Mesenchymal stem cell (in vitro differentiated cells and primary cell): ENCODE measurements around the gene DSCAM.

Source experiments
- DNase-seq: peaks from one replicate; pipeline ENCODE4 v3.0.0-alpha.2; 2013
- H2AFZ ChIP-seq: one replicate; pipeline ENCODE4 v1.6.1; 2013; ENCODE audit warnings: low read depth, mild to moderate bottlenecking, control low read depth, inconsistent platforms, low read length, moderate library complexity
- H2AK5ac ChIP-seq: 2 replicates; pipeline ENCODE4 v1.6.1; 2013; ENCODE audit warnings: low read length, moderate library complexity, mild to moderate bottlenecking, inconsistent platforms; ENCODE audit not compliant: severe bottlenecking
- H2BK120ac ChIP-seq: one replicate; pipeline ENCODE4 v1.6.1; 2013; ENCODE audit warnings: low read depth, mild to moderate bottlenecking, inconsistent platforms, low read length, moderate library complexity
- H2BK12ac ChIP-seq, 2 experiments: one replicate each; pipeline ENCODE4 v1.6.1; 2013; ENCODE audit warnings: inconsistent platforms in 2 of 2, low read length in 2 of 2, mild to moderate bottlenecking in 2 of 2, moderate library complexity in 2 of 2, control low read depth in 1 of 2
- H2BK15ac ChIP-seq: one replicate; pipeline ENCODE4 v1.6.1; 2013; ENCODE audit warnings: mild to moderate bottlenecking, low read depth, inconsistent platforms; ENCODE audit not compliant: poor library complexity, severe bottlenecking
- H2BK5ac ChIP-seq: 2 replicates; pipeline ENCODE4 v1.6.1; 2013; ENCODE audit warnings: low read depth, mild to moderate bottlenecking, low read length, control low read depth, inconsistent platforms; ENCODE audit not compliant: poor library complexity, severe bottlenecking
- H3K14ac ChIP-seq, 2 experiments: one replicate each; pipeline ENCODE4 v1.6.1; 2013; ENCODE audit warnings: inconsistent platforms in 2 of 2, low read length in 2 of 2, control low read depth in 1 of 2, mild to moderate bottlenecking in 1 of 2, moderate library complexity in 1 of 2
- H3K18ac ChIP-seq, 2 experiments: one replicate each; pipeline ENCODE4 v1.6.1; 2013; ENCODE audit warnings: inconsistent platforms in 2 of 2, low read length in 2 of 2, control low read depth in 1 of 2, low read depth in 1 of 2, mild to moderate bottlenecking in 1 of 2
- H3K23ac ChIP-seq, 2 experiments: one replicate each; pipeline ENCODE4 v1.6.1; 2013; ENCODE audit warnings: inconsistent platforms in 2 of 2, low read length in 2 of 2, mild to moderate bottlenecking in 2 of 2, moderate library complexity in 2 of 2, control low read depth in 1 of 2
- H3K27ac ChIP-seq: 2 replicates; pipeline ENCODE4 v1.5.1; 2013; ENCODE audit warnings: mild to moderate bottlenecking, moderate library complexity, low read length, control low read depth, inconsistent platforms; ENCODE audit not compliant: poor library complexity, severe bottlenecking
- H3K27me3 ChIP-seq, 2 experiments: 2 replicates each; pipeline versions ENCODE4 v1.6.1 to v1.7.0; 2013; ENCODE audit warnings: low read length in 2 of 2, mild to moderate bottlenecking in 2 of 2, moderate library complexity in 2 of 2, control low read depth in 1 of 2, inconsistent platforms in 1 of 2; ENCODE audit not compliant: control insufficient read depth in 1 of 2, insufficient read depth in 1 of 2
- H3K36me3 ChIP-seq, 2 experiments: 2 replicates each; pipeline versions ENCODE4 v1.6.1 to v1.7.0; 2013; ENCODE audit warnings: low read length in 2 of 2, control low read depth in 1 of 2, inconsistent platforms in 1 of 2, low read depth in 1 of 2, mild to moderate bottlenecking in 1 of 2; ENCODE audit not compliant: insufficient read depth in 2 of 2, control insufficient read depth in 1 of 2
- H3K4ac ChIP-seq, 2 experiments: one replicate each; pipeline ENCODE4 v1.6.1; 2013; ENCODE audit warnings: inconsistent platforms in 2 of 2, low read length in 2 of 2, mild to moderate bottlenecking in 2 of 2, moderate library complexity in 2 of 2, control low read depth in 1 of 2, low read depth in 1 of 2
- H3K4me1 ChIP-seq: 2 replicates; pipeline ENCODE4 v1.6.1; 2013; ENCODE audit warnings: low read depth, low read length, control low read depth; ENCODE audit not compliant: control insufficient read depth, insufficient read depth
- H3K4me2 ChIP-seq: 2 replicates; pipeline ENCODE4 v1.6.1; 2013; ENCODE audit warnings: low read length, mild to moderate bottlenecking, inconsistent platforms; ENCODE audit not compliant: poor library complexity, severe bottlenecking
- H3K4me3 ChIP-seq, 2 experiments: 2 replicates each; pipeline versions ENCODE4 v1.5.1 to v1.7.0; 2013; ENCODE audit warnings: low read length in 2 of 2, mild to moderate bottlenecking in 2 of 2, control low read depth in 1 of 2, low read depth in 1 of 2; ENCODE audit not compliant: insufficient read depth in 1 of 2
- H3K79me1 ChIP-seq: replicated peaks from 2 replicates; pipeline ENCODE4 v1.6.1; 2013; ENCODE audit warnings: mild to moderate bottlenecking, control low read depth, low read length, inconsistent platforms; ENCODE audit not compliant: poor library complexity, severe bottlenecking
- H3K9ac ChIP-seq: 2 replicates; pipeline ENCODE4 v1.7.0; 2013; ENCODE audit warnings: mild to moderate bottlenecking, low read length, moderate library complexity
- H3K9me3 ChIP-seq: 2 replicates; pipeline ENCODE4 v1.7.0; 2013; ENCODE audit warnings: mild to moderate bottlenecking, low read length; ENCODE audit not compliant: control insufficient read depth
- H4K8ac ChIP-seq: one replicate; pipeline ENCODE4 v1.6.1; 2013; ENCODE audit warnings: inconsistent platforms, mild to moderate bottlenecking, low read length, moderate library complexity
- H4K91ac ChIP-seq: one replicate; pipeline ENCODE4 v1.6.1; 2013; ENCODE audit warnings: mild to moderate bottlenecking, low read length, inconsistent platforms
- WGBS: methylation state at CpG from one replicate; pipeline ENCODE4 v1.1.7; 2013; ENCODE audit warnings: mixed read lengths; 5-methylcytosine and 5-hydroxymethylcytosine counted together

The DSCAM gene

DNA sequence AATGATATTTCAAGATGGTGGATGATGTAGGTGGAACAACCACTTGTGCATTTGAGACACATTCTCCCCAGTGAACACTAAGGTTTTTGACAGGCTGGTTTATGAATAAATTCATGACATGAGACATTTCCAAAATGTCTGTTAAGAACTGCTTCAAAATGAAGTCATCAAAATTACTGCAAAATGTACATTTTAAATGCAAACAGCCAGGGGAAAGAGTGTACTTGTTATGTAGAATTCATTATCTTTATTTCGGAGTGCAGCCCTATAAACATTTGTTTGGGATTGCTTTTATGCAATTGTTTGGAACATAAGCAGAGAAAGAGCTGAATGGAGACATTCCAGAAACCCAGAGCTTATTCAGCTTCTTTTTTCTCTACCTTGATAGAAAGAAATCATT is 49.5 kb downstream of the DSCAM start:
- H2BK5ac ChIP-seq = no peak overlapping the region
- no peak overlapping the region for H3K4ac ChIP-seq
- no peak for DNase-seq
- 45% methylated on average over 1 of the region's 1 CpG for WGBS
- H3K4me3 ChIP-seq = no peak overlapping the region
- no peaks in the 10 kb centered on the region for H3K27me3 ChIP-seq
- no peak overlapping the region for H3K23ac ChIP-seq
- no peak overlapping the region for H3K4me2 ChIP-seq
- H2AFZ ChIP-seq = no peak overlapping the region
- no peak overlapping the region for H2AK5ac ChIP-seq
- H3K4me1 ChIP-seq = no peaks in the 10 kb centered on the region
- H4K8ac ChIP-seq = no peak overlapping the region
- no peaks in the 10 kb centered on the region for H3K36me3 ChIP-seq
- no peaks in the 10 kb centered on the region for H3K79me1 ChIP-seq
- H2BK12ac ChIP-seq = no peak overlapping the region
- H3K27ac ChIP-seq = no peak overlapping the region
- no peak overlapping the region for H3K9ac ChIP-seq
- no peak overlapping the region for H3K14ac ChIP-seq
- no peak overlapping the region for H2BK120ac ChIP-seq
- H4K91ac ChIP-seq = no peak overlapping the region
- no peak overlapping the region for H2BK15ac ChIP-seq
- H3K9me3 ChIP-seq = peaks cover 29% of the 10 kb centered on the region
- H3K18ac ChIP-seq = no peak overlapping the region

DNA sequence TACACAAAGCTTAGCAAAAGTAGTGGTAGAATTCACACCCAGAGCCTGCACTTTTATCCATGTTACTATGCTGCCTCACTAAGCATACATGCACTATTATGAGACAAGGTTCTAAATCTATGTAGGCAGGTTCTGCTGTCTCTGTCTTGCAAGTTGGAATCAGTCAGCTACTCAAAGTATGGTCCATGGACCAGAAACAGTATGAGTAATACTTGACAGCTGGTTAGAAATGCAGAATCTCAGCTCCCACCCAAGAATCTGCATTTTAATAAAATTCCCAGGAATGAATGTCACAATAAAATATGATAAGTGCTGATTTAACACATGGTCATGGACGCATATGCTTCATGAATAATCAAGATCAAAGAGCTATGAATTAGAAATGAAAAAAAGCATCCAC is 50.5 kb downstream of the DSCAM start:
- Histone ChIP-seq H2BK15ac (no peak overlapping the region), H2BK120ac (no peak overlapping the region), H3K9me3 (peaks cover 27% of the 10 kb centered on the region), H2BK12ac (no peak overlapping the region), H3K79me1 (no peaks in the 10 kb centered on the region), H2BK5ac (no peak overlapping the region), H3K4me3 (no peak overlapping the region), H3K18ac (no peak overlapping the region), H3K36me3 (no peaks in the 10 kb centered on the region), H3K27me3 (no peaks in the 10 kb centered on the region), H2AFZ (no peak overlapping the region), H3K9ac (no peak overlapping the region), H3K4ac (no peak overlapping the region), H3K4me2 (no peak overlapping the region), H4K91ac (no peak overlapping the region), H4K8ac (no peak overlapping the region), H3K14ac (no peak overlapping the region), H3K4me1 (no peaks in the 10 kb centered on the region), H2AK5ac (no peak overlapping the region), H3K23ac (no peak overlapping the region), H3K27ac (no peak overlapping the region)
- DNase-seq = no peak
- WGBS = no CpG with 5 or more reads among the region's 1 CpG

DNA sequence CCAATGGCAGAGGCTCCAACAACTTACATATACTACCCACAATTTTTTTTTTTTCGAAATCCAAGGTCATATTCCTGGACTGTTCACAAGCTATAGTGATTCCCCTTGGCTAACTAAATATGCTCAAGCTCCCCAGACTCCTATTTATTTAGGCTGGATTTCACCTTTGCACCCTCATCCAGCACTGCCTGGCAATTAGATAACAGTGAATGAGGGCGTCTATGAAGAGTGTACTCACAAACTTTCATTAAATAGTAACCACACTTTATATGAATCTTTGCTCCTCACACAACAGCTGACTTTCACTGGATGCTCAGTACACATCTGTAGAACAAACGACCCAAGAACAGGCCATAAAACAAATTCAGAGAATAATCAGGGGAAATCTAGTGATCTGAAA is 51.6 kb downstream of the DSCAM start:
- no peak overlapping the region for H4K8ac ChIP-seq
- no peaks in the 10 kb centered on the region for H3K79me1 ChIP-seq
- H3K36me3 ChIP-seq = no peaks in the 10 kb centered on the region
- no peak overlapping the region for H2AK5ac ChIP-seq
- H3K27ac ChIP-seq = no peak overlapping the region
- H3K14ac ChIP-seq = no peak overlapping the region
- H3K4me1 ChIP-seq = no peaks in the 10 kb centered on the region
- H3K9me3 ChIP-seq = peaks cover 20% of the 10 kb centered on the region
- no peak overlapping the region for H2AFZ ChIP-seq
- no peaks in the 10 kb centered on the region for H3K27me3 ChIP-seq
- 49% methylated on average over 2 of the region's 3 CpGs for WGBS
- no peak overlapping the region for H2BK15ac ChIP-seq
- H3K23ac ChIP-seq = no peak overlapping the region
- H2BK5ac ChIP-seq = no peak overlapping the region
- no peak overlapping the region for H2BK120ac ChIP-seq
- H3K4ac ChIP-seq = no peak overlapping the region
- no peak overlapping the region for H4K91ac ChIP-seq
- H3K18ac ChIP-seq = no peak overlapping the region
- DNase-seq = no peak
- no peak overlapping the region for H2BK12ac ChIP-seq
- H3K9ac ChIP-seq = no peak overlapping the region
- H3K4me2 ChIP-seq = no peak overlapping the region
- H3K4me3 ChIP-seq = no peak overlapping the region

GRCh38 chr21:40792691-40793456 is 54.1 kb downstream of the DSCAM start:
- Histone ChIP-seq H3K18ac (no peak overlapping the region), H3K27ac (no peak overlapping the region), H3K9me3 (peaks cover 7% of the 10 kb centered on the region), H2BK15ac (no peak overlapping the region), H3K36me3 (no peaks in the 10 kb centered on the region), H3K14ac (no peak overlapping the region), H4K8ac (no peak overlapping the region), H3K4ac (no peak overlapping the region), H3K79me1 (no peaks in the 10 kb centered on the region), H2AFZ (no peak overlapping the region), H2BK120ac (no peak overlapping the region), H2BK5ac (no peak overlapping the region), H3K9ac (no peak overlapping the region), H4K91ac (no peak overlapping the region), H3K4me1 (no peaks in the 10 kb centered on the region), H3K4me3 (no peak overlapping the region), H3K27me3 (no peaks in the 10 kb centered on the region), H2AK5ac (no peak overlapping the region), H3K23ac (no peak overlapping the region), H3K4me2 (no peak overlapping the region), H2BK12ac (no peak overlapping the region)
- WGBS = 53% methylated on average over 4 of the region's 4 CpGs
- DNase-seq = no peak
